Measurements from ENCODE around the gene FAM83D. TPM values are rescaled to one million over a fixed set of nuclear protein-coding genes. Genes with fewer than 3 reads are reported as not detected.

FAM83D gene
- total RNA-seq, 2 donors from 2014 or later: 10.2 to 12.6 TPM

DNA sequence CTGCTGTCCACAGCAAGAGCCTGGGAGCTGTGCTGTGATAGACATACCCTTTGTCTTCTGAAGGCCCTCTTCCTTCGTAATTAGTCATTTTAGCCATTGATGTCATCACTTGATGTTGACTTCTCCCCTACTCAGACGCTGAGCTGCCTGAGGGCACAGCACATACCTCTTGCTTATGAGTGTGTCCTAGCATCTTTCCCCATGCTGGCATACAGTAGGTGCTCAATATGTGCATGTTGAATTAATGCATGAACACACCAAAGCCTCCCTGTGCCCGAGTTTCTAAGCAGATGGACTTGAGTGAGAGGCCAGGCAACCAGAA lies 35.8 kb upstream of the FAM83D start:
- Histone ChIP-seq H3K4me1 (replicated peaks) (no peaks in the 10 kb centered on the region), H3K36me3 (no peaks in the 10 kb centered on the region), H3K9me3 (no peaks in the 10 kb centered on the region), H3K4me3 (no peak overlapping the region), H3K27ac (no peak overlapping the region), H3K27me3 (replicated peaks; ENCODE audit: insufficient read depth) (no peaks in the 10 kb centered on the region)
- TF ChIP-seq CTCF (IDR thresholded peaks at IDR 0.05) (no peak), POLR2AphosphoS5 (IDR thresholded peaks at IDR 0.05) (no peak), POLR2A (IDR thresholded peaks at IDR 0.05) (no peak)
- DNase-seq (ENCODE audit: low spot score): no peak
- intact Hi-C loops (cut with DNase I): loop anchor here (10.0 kb wide), 1 partner anchor 246 kb away; no protein-coding TSS in a partner anchor
- 68% methylated on average over 3 of the region's 3 CpGs for WGBS

- H3K27ac ChIP-seq: no peak overlapping the region
- TF ChIP-seq CTCF (IDR thresholded peaks at IDR 0.05) (no peak), POLR2A (IDR thresholded peaks at IDR 0.05) (no peak), POLR2AphosphoS5 (IDR thresholded peaks at IDR 0.05) (no peak)
- H3K9me3 ChIP-seq: no peaks in the 10 kb centered on the region
- no peaks in the 10 kb centered on the region for H3K27me3 ChIP-seq (replicated peaks; ENCODE audit: insufficient read depth)
- intact Hi-C loops (cut with DNase I): loop anchor here (10.0 kb wide), 1 partner anchor 248 kb away; no protein-coding TSS in a partner anchor
- DNase-seq (ENCODE audit: low spot score): no peak
- WGBS: 82% methylated on average over 11 of the region's 11 CpGs
- no peaks in the 10 kb centered on the region for H3K4me1 ChIP-seq (replicated peaks)
- no peak overlapping the region for H3K4me3 ChIP-seq
- H3K36me3 ChIP-seq: no peaks in the 10 kb centered on the region
These were observed 33.9 kb upstream of the FAM83D start for GRCh38 chr20:38892091-38892981.

DNA sequence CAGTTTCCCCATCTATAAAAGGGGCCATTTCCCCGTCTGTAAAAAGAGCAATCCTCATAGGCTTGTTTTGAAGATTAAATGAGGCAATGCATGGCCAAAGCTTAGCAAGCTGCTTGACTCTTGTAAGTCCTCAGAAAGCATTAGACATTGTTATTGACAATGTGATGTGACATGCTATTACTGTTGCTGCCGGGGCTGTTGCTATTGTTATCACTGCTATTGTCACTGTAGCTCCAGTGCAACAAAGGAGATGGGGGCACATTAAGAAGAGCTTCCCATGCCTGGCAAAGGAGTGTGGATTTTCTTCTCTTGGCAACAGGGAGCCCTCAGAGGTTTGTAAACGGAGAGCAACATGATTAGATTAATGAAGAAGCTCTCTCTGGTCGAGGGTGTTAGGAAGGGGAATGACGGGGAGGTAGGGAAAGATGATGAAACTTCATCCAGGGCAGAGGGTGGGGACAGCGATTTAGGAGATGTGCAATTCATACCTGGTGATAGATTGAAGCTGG lies 33.1 kb upstream of the FAM83D start:
- no peak overlapping the region for H3K27ac ChIP-seq
- no peaks in the 10 kb centered on the region for H3K27me3 ChIP-seq (replicated peaks; ENCODE audit: insufficient read depth)
- intact Hi-C loops (cut with DNase I): loop anchor here (10.0 kb wide), 1 partner anchor 248 kb away; no protein-coding TSS in a partner anchor
- WGBS: 23% methylated on average over 6 of the region's 6 CpGs
- no peaks in the 10 kb centered on the region for H3K4me1 ChIP-seq (replicated peaks)
- no peaks in the 10 kb centered on the region for H3K36me3 ChIP-seq
- TF ChIP-seq POLR2A (IDR thresholded peaks at IDR 0.05): no peak
- TF ChIP-seq POLR2AphosphoS5 (IDR thresholded peaks at IDR 0.05): no peak
- no peak for TF ChIP-seq CTCF (IDR thresholded peaks at IDR 0.05)
- H3K9me3 ChIP-seq: no peaks in the 10 kb centered on the region
- no peak for DNase-seq (ENCODE audit: low spot score)
- no peak overlapping the region for H3K4me3 ChIP-seq

- H3K27me3 ChIP-seq (replicated peaks; ENCODE audit: insufficient read depth): no peaks in the 10 kb centered on the region
- no peaks in the 10 kb centered on the region for H3K9me3 ChIP-seq
- H3K27ac ChIP-seq: no peak overlapping the region
- TF ChIP-seq POLR2AphosphoS5 (IDR thresholded peaks at IDR 0.05) (no peak), CTCF (IDR thresholded peaks at IDR 0.05) (peak; percentile 56 to 83 (median 72))
- H3K4me1 ChIP-seq (replicated peaks): no peaks in the 10 kb centered on the region
- H3K36me3 ChIP-seq: no peaks in the 10 kb centered on the region
- no peak overlapping the region for H3K4me3 ChIP-seq
- 9% methylated on average over 25 of the region's 25 CpGs for WGBS
- intact Hi-C loops (cut with DNase I): loop anchor here (10.0 kb wide), 1 partner anchor 249 kb away; no protein-coding TSS in a partner anchor
- peak; percentile 36 for DNase-seq (ENCODE audit: low spot score)
These were observed 32.6 kb upstream of the FAM83D start for GRCh38 chr20:38893565-38894090.

All from prostate gland (tissue), 2 donors.